Hindlimb muscle (tissue), 1 donor: ENCODE data around the gene SUSD6. TPM values are rescaled to one million over a fixed set of nuclear protein-coding genes. Genes with fewer than 3 reads are reported as not detected.
A peak's percentile ranks its signal among the peaks of the same experiment; 100 is the strongest.

Experiments
- DNase-seq: peaks from one replicate; pipeline ENCODE4 v3.0.0-alpha.2; 2013
- polyA plus RNA-seq: library from polyadenylated mRNA; unstranded; fragments of 120-200 nt; gene quantifications from one replicate; pipeline ENCODE4 v1.2.1, GENCODE V29; 2013; ENCODE audit not compliant: insufficient read length

The SUSD6 gene, protein sequence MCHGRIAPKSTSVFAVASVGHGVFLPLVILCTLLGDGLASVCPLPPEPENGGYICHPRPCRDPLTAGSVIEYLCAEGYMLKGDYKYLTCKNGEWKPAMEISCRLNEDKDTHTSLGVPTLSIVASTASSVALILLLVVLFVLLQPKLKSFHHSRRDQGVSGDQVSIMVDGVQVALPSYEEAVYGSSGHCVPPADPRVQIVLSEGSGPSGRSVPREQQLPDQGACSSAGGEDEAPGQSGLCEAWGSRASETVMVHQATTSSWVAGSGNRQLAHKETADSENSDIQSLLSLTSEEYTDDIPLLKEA
- polyA plus RNA-seq = 22.6 TPM

DNA sequence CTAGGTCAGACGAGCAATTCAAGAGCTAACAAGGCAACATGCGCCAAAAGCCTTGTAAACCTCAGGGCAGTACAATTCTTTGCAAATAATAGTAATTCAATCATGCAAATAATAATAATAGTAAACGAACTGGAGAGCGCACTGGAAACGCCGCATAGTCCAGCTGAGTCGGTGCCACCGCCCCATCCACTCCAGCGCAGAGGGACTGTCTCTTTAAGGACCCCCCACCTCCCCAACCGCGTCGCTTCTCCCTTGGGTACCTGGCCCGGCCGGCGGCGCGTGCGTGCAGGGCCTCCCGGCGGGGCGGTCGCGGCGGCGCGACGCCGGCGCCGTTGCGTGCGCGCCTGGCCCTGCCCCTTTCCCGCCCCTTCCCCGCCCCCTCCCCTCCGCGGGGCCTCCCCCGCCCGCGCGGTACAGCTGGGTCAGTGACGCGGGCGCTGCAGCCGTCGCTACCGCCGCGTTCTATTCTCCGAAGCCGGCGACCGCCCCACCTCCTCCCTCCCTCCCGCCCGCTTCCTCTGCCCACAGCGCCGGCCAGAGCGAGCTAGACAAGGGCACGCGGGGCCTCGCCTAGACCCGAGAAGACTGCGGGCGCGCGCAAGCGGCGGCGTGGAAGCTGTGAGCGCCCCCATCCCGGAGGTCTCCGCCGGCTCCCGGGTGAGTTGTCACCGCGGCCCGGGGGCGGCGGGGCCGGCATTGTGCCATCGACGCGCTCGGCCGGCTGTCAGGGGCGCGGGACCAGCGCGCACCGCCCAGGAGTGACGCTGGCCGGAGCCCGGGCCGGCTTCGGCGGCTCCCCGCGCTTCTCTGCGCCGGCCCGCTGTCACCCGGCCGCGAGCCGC lies at the start of gene SUSD6:
Gene SUSD6 (plus strand): TSS at position 425 of the 842 bp plus-strand sequence. CDS start 46,997 bp downstream, outside the sequence.
- DNase-seq = peak; percentile 93

DNA sequence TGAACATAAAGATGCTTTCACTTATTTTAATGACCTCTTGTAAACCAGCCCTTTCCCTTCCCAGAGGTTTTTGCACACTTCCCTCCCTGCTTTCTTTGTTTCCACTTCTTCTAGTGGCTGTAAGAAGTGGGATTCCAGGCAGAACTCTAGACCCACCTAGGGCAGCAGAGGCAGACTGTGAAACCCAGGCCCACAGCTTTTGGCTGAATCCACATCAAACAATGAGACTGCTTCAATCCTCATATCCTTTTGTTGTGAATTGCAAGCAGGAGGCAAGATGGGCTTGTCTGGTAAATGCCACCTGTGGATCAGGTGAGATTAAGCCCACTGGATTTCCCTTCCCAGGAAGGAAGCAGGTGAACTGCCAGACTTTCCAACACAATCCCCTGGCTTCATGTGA lies 49.5 kb upstream of the SUSD6 start:
- DNase-seq = no peak

DNA sequence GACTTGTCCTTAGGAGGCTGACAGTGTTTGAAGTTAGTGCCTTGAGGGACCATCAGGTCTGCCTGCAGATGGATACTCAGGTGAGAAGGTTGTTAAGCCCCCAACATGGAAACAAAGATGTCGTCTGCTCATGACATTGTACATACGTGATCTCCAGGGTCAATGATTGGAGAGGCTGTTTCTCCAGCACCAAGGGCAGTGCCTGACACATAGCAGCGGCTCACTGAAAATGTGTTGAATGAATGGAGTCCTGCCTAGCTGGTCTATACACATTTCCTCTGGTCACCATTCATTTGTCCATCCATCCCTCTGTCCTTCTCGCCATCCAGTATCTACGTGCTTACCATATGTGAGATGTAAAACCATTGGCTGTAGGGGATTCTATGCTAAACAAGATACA lies 43.8 kb upstream of the SUSD6 start:
- no peak for DNase-seq

DNA sequence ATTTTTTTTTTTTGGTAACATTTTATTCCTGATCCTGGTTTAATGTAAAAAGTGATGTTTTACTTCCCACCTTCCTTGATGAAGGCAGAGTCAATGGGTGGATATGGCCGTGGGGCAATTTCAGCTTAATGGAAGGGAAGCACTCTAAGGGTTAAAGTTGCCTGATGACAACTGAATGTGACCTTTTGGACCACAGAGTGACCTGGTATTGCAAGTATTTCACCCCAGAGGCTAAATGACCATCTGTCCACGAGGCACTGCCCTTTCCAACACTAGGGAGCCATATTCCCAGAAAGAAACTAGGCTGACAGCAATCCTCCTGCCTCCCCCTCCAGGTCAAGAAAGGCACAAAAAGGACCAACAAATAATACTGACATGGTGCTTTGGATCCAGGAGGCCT lies 41.5 kb upstream of the SUSD6 start:
- DNase-seq = no peak

DNA sequence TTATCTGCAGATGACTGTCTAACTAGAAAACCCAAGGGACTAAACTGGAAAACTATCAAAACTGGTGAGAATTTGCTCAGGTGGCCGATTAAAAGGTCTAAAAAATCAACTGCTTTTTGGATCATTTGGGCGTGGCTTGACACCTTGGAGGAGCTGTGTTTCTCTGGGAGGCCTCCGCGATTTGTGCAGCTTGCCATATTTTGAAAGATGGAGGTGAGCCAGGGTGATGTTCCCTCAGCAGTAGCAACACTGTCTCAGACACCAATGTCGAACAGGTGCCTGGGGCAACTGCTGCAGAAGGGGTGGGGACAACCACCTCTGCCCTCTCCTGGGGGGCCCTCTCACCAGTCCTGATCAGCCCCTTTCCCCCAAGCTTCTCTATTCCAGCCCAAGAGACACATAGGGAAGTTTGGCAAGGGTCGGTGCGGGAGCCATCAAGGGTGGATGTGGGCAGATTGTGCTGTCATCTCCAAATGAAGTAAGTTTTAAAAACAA lies 40.5 kb upstream of the SUSD6 start:
- no peak for DNase-seq

DNA sequence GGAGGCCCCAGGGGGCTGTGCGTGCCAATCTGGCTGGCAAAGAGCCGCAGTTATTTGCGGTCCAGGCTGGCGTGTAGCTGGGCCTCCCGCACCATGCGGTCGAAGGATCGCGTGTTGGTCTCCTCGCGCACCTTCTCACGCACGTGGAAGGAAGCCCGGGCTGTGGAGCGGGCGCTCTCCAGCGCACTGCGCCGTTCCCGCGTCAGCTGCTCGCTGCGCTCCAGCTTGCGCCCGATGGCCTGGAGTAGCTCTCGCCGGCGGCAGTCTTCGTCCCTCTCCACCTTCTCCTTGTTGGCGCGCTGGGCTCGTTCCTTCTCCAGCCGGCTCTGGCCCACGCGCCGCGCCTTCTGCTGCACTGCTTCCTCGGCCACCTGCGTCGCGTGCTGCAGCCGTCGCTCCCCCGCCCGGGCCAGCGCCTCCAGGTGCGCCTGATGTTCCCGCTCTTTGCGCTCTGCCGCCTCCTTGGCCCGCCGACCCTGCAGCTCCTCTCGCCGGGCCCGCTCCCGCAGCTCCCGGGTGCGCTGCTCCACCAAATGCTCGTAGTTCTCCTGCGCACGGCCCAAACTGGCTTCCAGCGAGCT lies 39.9 kb upstream of the SUSD6 start:
- DNase-seq = no peak

DNA sequence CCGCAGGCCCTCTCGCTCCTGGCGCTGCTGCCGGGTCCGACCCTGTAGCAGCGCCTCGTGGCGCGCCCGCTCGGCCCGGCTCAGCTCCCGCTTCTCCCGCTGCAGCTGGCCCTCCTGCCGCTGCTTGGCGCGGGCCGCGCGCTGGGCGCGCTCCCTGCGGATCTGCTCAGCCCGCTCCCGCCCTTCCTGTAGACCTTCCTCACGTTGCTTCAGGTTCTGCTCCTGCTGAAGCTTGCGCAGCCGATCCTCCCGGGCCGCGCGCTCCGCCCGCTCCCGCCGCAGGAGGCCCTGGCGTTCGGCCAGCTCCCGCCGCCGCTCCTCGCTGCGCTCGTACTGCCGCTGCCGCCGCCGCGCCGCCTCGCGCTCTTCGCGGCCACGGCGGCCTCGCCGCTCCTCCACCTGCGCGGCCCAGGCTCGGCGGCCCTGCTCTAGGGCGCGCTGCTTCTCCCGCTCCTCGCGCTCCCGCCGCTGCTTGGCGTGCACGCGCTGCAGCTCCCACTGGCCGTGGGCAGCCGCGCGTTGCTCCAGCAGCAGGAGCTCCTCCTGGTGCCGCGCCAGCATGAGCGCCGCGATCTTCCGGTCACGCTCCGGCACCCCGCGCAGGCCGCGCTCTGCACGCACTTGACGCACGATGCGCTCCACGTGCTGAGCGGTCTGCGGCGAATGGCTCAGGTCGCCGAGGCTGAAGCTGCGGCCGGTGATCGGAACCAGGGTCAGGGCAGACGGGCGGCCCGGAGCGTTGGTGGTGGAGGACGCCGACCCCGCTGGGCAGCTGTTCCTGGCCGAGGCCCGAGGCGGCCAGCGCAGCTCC lies 39.2 kb upstream of the SUSD6 start:
- peak; percentile 43 for DNase-seq

DNA sequence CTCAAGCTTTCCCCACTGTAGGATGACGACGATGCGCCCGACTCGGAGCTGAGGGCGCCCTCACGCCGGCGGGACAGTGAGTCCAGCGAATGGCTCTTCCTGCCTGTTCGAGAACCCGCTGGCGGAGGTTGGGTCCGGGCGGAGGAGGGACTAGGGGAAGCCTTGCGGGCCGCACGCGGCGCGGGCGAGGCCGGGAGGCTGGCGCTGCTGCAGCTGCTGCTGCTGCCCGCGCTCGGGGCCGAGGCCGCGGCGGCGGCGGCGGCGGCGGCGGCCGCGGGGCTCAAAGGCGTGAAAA lies 38.6 kb upstream of the SUSD6 start:
- no peak for DNase-seq

DNA sequence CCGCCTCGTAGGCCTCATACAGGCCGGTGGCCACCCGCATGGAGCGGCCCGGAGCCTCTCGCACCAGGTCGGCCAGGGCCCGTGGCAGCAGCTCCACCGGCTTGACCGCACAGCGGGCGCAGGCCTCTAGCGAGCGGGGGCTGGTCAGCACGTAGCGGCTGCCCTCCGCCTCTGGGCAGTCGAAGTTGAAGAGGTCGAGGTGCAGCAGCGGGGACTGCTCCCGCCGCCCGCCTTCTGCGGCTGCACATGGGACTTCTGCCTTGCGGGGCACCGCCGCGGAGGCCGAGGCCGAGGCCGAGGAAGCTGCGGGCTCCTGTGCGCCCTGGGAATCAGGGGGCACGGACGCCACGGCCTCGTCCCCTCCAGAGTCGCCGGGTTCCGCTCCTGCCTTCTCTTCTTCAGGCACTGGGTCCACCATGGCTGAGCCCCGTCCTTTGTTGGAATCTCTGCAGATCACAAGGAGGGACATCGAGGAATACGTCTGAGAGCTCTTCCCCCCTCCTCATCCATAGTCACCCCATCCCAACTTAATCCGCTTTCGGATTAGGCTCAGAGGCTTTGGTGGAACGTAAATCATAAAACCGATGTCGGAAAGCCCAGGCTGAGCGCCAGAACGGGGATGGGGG lies 38.1 kb upstream of the SUSD6 start:
- DNase-seq = no peak

DNA sequence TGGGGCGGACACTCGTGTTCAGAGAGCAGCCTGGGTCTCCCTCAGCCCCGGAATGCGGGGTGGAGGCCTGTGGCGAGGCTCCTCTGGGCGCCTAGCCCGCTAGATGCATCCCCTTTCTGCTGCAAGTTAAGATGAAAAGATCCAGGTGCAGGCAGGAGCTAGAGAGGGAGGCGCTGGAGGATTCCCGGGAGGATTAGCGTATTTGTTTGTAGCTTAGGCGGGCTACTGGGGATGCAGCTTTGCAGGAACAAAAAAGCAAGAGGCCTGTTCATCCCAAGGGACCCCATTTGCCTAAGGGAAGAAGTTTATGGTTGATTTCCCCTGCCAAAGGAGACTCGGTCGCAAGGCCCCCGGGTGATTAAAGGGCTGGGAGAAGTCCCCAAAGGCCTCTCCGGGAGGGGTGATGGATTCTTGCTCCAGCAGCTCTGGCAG lies 37.5 kb upstream of the SUSD6 start:
- DNase-seq = no peak

DNA sequence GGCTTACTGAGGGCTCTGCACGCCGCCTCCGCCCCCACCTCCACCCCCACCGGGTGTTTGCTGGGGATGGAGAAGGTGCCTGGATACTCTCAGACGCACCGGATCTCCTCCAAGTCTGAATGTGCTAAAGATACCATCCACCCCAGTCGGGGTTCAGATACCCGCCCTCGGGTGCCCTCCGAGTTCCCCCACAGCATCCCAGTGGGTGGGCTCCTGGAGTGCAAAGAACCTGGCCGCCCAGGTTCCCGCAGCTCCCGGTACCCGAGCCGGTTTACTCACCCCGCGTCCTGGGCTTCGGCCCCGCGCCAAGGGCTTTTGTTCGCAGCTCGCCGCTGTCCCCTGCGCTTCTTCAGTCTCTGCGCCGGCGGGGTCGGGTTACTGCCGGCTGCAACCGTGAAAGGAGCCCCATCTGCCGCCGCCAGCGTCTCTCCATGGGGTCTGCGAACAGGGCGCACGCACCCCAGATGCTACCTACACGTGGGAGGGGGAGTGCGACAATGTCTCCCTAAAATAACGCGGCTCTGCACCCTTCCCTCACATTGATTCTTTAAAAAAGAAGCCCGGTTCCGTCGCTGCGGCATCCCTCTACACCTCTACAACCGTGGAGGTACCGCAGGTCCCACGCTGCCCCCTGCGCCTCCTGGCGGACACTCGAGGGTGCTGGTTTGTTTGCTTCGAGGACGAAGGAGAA lies 37.0 kb upstream of the SUSD6 start, which contains the start of gene CCDC177:
Gene CCDC177 (minus strand): TSS at position 609 of the 691 bp plus-strand sequence. CDS start 1,249 bp downstream, outside the sequence.
- DNase-seq = no peak

DNA sequence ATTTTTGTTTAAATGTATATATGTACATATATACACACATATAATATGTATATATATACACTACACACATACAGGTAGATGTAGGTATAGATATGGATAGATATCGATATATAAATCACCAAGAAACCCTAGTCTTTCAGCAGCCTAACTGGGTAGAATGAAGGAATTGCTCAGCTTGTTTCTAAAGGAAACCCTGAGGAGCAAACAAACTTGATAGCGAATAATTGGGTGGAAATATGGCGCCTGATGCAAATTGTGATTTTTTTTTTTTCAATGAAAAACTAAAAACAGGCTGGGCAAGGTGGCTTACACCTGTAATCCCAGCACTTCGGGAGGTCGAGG lies 36.5 kb upstream of the SUSD6 start:
- DNase-seq = no peak

DNA sequence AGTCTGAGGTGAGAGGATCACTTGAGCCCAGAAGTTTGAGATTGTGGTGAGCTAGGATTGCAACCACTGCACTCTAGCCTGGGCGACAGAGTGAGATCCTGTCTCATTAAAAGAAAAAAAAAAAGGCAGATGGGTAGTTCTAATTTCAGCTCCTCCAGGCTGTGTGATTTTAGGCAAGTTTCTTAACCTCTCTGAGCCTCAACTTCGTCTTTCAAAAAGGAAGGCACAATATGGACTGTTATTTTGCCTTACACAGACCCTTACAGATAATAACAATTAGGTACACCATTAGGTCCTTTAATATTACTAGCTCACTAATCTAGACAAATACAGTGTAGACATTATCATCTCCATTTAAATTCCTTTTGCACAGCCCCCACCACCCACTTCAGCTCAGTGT lies 31.9 kb upstream of the SUSD6 start:
- no peak for DNase-seq

DNA sequence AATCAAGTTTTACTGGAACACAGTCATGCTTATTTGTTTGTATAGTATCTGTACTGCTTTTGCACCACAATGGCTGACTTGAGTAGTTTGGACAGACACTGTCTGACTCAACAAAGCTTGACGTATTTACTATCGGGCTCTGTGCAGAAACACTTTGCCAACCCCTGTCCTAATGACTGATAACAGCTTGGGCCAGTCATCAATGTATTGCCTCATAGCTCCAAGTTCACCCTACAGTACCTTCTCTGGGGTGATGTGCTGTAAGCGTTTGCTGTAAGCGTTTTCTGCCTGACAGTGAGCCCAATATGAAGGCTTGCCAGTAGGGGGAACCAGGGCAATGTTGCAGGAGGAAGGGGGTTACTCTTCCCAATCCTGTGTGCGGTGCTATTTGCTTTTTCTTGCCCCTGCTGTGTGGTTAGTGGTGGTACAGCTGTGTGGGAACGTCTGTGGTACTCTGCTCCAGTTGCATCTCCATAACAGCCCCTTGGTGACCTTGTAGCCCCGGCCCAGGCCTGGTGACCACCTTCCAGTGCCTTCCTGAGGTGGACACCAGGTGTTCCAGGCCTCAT lies 31.3 kb upstream of the SUSD6 start:
- no peak for DNase-seq

DNA sequence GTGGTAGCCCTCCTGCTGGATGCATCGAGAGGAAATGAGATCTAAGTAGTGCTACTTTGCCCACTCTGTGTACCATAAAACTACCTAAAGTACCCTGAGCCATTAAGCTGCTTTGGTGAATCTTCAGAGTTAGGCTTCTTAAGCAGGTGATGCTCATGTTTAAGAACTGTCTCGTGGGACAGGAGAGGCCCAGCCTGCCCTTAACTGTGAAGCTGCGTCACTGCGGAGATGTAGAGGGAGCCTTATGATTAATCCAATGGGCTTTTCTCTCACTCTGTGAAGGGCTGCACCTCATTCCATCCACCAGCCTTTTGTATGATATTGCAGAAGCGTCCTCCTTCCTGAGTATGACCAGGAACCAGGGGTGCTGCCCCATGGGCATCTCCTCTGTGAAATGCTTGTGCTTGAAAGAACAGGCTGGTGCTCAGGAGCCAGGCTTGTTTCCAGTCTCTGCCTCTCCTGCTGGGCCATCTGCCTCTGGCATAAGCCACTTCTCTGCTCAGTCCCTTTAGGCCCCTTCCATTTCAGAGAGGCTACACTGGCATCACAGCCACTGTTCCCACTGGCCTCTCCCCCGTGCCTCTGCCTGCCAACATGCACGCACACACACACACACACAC lies 30.0 kb upstream of the SUSD6 start:
- DNase-seq = no peak

DNA sequence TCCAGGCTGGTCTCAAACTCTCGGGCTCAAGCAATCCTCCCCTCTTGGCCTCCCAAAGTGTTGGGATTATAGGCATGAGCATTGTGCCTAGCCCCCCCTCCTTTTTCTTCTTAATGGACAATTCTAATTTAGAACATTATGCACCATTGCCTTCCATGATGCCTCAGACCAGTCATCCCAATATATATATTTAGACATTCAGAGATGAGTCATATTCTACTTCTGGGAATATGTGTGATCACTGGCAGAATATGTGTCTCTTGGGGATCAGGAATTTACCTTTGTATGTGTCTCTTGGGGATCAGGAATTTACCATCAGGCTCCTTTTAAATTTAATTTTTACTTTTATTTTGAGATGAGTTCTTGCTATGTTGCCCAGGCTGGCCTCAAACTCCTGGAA lies 29.2 kb upstream of the SUSD6 start:
- no peak for DNase-seq

DNA sequence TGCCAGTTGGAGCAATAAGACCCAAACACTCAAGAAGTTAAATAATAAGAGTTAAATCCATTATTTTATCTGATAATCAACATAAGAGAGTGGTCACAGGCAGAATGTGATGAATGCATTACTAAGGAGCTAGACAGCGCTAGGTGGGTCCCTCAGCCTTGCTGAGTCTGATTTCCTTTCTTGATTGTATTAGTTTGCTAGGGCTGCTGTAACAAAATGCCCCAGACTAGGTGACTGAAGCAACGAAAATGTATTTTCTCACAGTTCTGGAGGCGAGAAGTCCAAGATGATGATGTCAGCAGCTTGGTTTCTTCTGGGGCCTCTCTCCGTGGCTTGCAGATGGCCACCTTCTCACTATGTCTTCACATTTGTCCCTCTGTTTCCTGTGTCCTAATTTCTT lies 28.6 kb upstream of the SUSD6 start:
- DNase-seq = no peak

DNA sequence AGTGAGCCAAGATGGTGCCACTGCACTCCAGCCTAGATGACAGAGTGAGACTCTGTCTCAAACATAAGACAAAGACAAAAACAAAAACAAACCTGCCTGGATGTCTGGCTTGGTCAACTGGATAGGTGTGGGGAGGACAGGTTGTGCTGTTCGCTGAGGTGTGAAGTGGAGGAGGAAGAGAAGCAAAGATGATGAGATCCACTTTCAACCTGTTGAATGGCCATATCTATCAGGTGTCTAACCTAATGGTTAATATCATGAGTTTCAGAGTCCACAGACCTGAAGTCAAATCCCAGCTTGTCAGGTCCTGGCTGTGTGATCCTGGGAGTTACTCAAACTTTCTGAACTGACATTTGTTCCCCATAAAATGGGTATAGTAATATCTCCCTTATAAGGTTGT lies 27.0 kb upstream of the SUSD6 start:
- no peak for DNase-seq

DNA sequence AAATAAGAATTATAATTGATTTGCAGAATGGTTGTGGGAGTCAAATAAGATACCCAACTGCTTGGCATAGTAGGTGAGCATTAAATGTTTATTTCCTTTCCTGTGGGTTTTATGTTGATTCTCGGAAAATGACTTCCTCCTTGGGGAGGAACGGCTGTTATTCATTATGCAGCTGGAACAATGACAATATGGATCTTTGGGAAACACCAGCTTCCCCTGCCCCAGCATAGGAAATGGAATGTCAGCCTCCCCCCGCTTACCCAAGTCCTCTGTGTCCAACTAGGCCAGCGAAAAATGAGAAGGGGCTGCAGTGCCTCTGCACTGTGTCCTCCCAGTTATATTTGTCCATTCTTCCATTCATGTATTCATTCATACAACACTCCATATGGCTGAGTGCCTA lies 25.0 kb upstream of the SUSD6 start:
- no peak for DNase-seq

DNA sequence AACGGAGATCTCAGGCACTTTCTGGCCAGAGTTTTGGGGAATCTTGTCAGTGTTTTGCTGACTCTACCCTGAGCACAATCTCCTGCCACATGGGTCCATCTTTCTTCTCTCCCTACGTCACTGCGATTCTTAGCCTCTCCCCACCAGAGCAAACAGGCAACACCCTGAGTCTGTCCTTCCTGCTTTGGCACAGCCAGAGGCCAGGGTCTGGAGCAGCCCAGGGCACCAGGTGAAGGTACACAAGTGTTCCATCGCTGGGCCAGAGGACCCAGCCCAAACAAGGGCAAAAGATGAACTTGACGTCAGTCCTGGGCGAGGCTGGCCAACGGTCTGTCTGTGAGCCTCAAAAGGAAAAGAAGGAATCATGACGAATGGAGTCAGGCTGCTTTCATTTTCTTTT lies 24.0 kb upstream of the SUSD6 start:
- DNase-seq = no peak

DNA sequence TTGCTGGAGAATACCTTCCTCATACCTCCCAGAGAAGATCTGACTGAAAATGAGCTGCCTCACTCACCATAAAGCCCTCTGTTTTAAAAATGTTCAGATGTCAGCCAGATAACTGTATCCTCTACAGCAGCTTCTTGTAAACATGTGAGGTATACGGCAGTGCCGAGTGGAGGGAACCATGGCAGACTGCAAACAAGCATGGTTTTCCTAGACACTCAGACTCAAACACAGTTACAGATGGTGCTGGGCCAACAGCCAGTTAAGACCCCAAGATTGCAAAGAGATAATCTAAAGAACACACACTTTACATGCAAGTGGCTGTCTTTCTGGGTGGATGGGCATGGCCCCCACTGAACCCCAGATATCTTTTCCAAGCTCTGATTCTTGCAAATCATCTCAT lies 20.1 kb upstream of the SUSD6 start:
- no peak for DNase-seq
